ENCODE results near the gene KCNQ1OT1. TPM values are rescaled to one million over a fixed set of nuclear protein-coding genes. Genes with fewer than 3 reads are reported as not detected.
A peak's percentile ranks its signal among the peaks of the same experiment; 100 is the strongest.

The KCNQ1OT1 gene
- total and polyA plus RNA-seq, 10 donors: 0.02 to 3.1 (median 1.7) TPM

DNA sequence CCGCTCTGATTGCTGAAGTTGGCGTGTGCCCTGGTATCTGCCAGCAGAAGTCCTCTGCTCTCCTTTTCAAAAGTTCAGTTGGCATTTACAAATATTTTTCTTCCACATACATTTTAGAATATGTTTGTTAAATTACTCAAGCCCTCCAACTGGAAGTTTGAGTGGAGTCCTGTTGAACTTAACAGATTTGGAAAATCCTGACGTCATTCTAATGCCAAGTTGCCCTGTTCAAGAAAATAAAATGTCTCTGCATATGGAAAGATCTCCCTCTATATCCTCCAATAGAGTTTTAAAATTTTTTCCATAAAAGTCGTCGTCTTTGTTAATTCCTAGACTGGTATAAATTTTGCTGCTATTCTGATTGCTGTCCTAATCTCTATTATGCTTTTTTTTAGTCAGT is 3.3 kb downstream of the KCNQ1OT1 start:
- 87 to 97% (median 95%) methylated on average over 5 of the region's 5 CpGs for WGBS, 5 donors
- peak; percentile 4 for DNase-seq
- Histone ChIP-seq H3K27me3 (replicated peaks in 1 of 7) (no peaks in the 10 kb centered on the region), H3K36me3 (no peaks in the 10 kb centered on the region), H3K4me3 (no peak overlapping the region), H3K27ac (no peak overlapping the region), H3K9me3 (no peaks in the 10 kb centered on the region), H3K4me1 (peaks cover 0 to 74% (median 15%) of the 10 kb centered on the region in 6 donors)
- TF ChIP-seq, protein P1, sequence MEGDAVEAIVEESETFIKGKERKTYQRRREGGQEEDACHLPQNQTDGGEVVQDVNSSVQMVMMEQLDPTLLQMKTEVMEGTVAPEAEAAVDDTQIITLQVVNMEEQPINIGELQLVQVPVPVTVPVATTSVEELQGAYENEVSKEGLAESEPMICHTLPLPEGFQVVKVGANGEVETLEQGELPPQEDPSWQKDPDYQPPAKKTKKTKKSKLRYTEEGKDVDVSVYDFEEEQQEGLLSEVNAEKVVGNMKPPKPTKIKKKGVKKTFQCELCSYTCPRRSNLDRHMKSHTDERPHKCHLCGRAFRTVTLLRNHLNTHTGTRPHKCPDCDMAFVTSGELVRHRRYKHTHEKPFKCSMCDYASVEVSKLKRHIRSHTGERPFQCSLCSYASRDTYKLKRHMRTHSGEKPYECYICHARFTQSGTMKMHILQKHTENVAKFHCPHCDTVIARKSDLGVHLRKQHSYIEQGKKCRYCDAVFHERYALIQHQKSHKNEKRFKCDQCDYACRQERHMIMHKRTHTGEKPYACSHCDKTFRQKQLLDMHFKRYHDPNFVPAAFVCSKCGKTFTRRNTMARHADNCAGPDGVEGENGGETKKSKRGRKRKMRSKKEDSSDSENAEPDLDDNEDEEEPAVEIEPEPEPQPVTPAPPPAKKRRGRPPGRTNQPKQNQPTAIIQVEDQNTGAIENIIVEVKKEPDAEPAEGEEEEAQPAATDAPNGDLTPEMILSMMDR (IDR thresholded peaks at IDR 0.05 in 8 of 11, conservative IDR thresholded peaks at IDR 0.05 in 3 of 11): no peak
- TF ChIP-seq POLR2AphosphoS5 (IDR thresholded peaks at IDR 0.05) (no peak), POLR2A (IDR thresholded peaks at IDR 0.05) (no peak)
- intact Hi-C loops (cut with DNase I; ENCODE audit: low total_unique reads): no loop called here

DNA sequence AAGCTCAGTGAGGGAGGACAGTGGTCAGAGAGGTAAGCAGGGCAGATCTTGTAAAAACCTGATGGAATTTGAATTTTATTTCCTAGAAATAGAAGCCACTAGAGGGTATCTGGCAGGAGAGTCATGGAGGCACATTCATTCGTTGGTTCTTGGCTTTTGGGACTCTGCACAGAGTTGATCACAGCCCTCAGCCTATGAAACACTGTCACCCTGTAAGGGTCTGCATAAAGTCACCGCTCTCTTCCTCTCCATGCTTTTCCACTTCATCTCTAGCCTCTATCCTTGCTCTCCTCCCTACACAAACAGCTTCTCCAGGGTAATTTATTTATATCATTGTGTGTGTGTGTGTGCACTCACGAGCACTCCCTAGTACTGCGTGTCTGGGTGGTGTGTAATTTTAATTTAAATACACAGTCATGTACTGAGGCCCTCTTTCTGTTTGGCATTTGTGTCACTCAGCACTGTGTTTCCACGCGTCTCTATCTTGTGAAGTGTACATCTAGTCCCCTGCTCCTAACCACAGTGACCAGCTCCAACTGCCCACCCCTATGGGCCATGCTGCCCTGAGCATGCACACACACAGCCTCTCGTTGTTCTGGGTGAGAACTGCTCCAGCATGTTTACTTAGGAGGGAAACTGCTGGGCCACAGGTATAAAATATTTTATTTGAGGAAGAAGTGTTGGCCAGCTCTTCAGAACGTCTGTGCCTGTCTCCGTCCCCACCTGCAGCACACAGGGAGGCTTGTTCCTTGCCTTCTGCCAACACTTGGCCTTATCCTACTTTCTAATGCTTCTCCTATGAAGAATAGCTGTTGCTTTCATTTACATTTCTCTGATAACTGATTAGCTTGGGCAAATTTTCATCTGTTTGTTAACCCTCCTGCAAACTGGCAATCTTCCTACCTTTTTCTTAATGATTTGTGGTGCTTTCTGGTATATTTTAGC is 4.5 kb downstream of the KCNQ1OT1 start:
- peak; percentile 40 for DNase-seq
- no peaks in the 10 kb centered on the region for H3K9me3 ChIP-seq
- TF ChIP-seq POLR2A (IDR thresholded peaks at IDR 0.05) (no peak), POLR2AphosphoS5 (IDR thresholded peaks at IDR 0.05) (no peak)
- TF ChIP-seq, protein P1 (IDR thresholded peaks at IDR 0.05 in 8 of 11, conservative IDR thresholded peaks at IDR 0.05 in 3 of 11): no peak
- H3K27me3 ChIP-seq (replicated peaks in 1 of 7): no peaks in the 10 kb centered on the region
- H3K27ac ChIP-seq: no peak overlapping the region
- intact Hi-C loops (cut with DNase I; ENCODE audit: low total_unique reads): no loop called here
- H3K36me3 ChIP-seq: no peaks in the 10 kb centered on the region
- H3K4me3 ChIP-seq: no peak overlapping the region
- WGBS, 5 donors: 88 to 94% (median 89%) methylated on average over 9 of the region's 9 CpGs
- H3K4me1 ChIP-seq: peaks cover 0 to 74% (median 17%) of the 10 kb centered on the region in 6 donors

DNA sequence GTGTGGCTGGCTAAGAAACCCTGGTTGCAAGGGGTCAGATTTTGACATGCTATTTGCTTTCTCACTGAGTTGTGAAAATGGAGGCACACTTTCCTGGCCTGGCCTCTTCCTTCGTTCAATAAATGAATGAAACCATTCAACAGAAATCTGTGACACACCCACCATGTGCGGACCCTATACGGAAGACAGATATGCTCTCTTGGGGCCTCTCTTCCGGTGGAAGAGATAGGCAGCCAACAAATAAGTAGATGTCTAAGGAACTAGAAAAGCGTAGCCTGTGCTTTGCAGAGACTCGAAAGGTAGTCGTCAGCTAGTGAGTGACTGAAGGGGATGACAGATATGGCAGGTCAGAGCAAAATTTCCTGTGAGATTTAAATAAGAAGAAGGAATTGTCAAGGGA is 5.3 kb downstream of the KCNQ1OT1 start:
- H3K4me3 ChIP-seq: no peak overlapping the region
- H3K9me3 ChIP-seq: no peaks in the 10 kb centered on the region
- TF ChIP-seq, protein P1 (IDR thresholded peaks at IDR 0.05 in 8 of 11, conservative IDR thresholded peaks at IDR 0.05 in 3 of 11): no peak
- no peak for TF ChIP-seq POLR2A (IDR thresholded peaks at IDR 0.05)
- no peak for TF ChIP-seq POLR2AphosphoS5 (IDR thresholded peaks at IDR 0.05)
- peak; percentile 4 for DNase-seq
- no peaks in the 10 kb centered on the region for H3K36me3 ChIP-seq
- WGBS, 5 donors: 64 to 73% (median 70%) methylated on average over 7 of the region's 7 CpGs
- intact Hi-C loops (cut with DNase I; ENCODE audit: low total_unique reads): no loop called here
- no peaks in the 10 kb centered on the region for H3K27me3 ChIP-seq (replicated peaks in 1 of 7)
- no peak overlapping the region for H3K27ac ChIP-seq
- H3K4me1 ChIP-seq: peaks cover 4 to 82% (median 22%) of the 10 kb centered on the region in 6 donors
